Umbilical cord (tissue), 2 donors: ENCODE measurements around the gene MYORG. TPM values are rescaled to one million over a fixed set of nuclear protein-coding genes. Genes with fewer than 3 reads are reported as not detected.

Experiments used
- DNase-seq: peaks from one replicate; pipeline ENCODE4 v3.0.0-alpha.2; 2015; ENCODE audit warnings: low spot score
- total RNA-seq: library from RNA; depleted of rRNA; stranded (reverse); fragments of >200 nt; gene quantifications from one replicate; pipeline ENCODE4 v1.2.3, GENCODE V29; 2014; ENCODE audit warnings: low replicate concordance; ENCODE audit not compliant: insufficient read depth

Gene MYORG
- total RNA-seq, 1 donor from 2014 or later: 4.6 TPM

DNA sequence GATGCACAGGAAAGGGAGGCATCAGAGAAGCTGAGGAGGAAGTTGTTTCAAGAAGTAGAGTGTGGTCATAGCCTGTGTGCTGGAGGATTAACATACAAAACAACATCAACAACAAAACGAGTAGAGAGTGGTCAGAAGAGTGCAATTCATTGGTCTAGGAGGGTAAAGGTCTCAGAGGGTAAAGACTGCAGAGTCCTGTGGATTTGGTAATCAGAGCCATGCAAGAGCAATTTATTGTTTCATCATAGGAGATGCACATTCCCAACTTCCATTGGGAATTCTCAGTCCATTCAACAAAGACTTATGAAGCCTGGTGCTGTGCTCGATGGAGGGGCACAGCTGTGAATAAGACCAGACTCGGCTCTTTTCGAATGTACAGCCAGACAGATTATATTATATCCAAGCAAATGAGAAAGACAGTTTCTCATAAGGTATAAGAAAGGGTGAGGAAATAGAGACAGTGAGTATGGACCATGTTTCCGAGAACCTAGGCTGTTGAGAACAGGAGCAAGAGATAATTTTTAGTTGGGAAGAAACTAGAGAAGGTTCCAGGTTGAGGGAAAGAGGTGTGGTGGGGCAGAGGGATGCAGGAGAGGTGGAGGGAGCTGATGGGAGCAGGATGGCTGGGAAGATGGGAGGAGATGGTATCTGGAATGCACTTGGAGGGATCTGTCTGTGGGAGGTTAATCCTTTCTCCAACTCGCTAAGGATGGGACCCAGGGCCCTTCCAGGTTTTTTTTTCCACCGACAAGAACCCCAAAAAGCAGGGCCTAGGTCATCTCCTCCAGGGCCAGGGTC is 7.9 kb upstream of the MYORG start:
- no peak for DNase-seq

- DNase-seq: no peak
These were observed 7.2 kb upstream of the MYORG start for GRCh38 chr9:34383904-34384303.

- no peak for DNase-seq
These were observed 6.2 kb upstream of the MYORG start for GRCh38 chr9:34382879-34383278.

- DNase-seq: no peak
These were observed 5.4 kb upstream of the MYORG start for GRCh38 chr9:34382054-34382453.

DNA sequence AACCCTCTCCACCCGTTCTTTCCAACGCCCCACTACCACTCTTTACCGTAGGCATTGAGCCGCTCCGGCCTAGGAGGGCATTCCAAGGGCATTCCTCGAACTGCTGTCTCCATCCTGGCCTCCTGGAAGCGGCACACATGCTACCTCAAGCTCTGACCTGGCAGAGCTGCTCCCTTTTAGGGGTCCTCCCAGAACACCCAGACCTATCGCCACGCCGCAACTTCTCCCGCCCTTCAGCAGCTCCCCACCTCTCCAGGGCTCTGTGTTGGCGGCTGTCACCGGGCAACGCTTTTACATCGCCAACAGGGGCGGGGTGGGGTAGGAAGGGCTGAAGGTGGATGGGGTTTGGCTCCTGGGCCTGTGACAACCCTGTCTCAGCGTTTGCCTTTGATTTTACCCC is 4.6 kb upstream of the MYORG start:
- no peak for DNase-seq

DNA sequence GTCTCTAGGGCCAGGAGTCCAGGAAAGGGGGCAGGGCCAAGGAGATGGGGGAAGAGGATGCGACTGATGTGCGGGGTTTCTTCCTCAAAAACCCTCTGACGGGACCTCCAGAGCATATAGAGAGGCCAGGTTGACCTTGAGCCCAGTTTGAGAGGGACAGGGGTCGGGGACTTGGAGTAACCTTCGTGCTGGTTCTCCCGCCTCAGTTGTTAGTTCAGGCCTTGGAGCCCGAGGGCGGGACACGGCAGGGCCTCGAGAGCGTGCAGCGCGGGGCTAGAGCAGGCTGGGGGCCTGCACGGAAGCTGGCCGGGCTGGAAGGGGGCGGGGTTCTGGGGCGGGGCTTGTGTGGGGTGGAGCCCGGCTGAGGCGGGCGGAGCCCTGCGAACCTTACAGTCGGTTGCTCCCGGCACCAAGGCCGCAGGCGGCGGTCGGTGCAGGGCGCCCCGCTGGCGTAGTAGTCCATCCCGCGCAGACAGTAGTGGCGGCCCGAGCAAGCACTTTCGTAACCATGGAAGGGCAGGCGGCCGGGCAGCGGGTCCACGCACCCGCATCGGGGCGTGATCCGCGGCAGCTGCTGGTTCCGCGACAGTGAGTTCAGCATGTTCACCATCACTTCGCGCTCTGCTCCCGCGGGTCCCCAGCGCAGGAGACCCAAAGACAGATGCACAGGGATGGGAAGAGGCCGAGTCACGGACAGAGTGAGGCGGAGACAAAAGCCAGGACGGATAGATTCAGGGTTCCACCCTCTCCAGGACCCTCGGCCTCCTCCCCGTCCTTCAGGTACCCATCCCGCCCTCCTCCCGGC is 4.0 kb upstream of the MYORG start:
- peak; percentile 77 for DNase-seq

GRCh38 chr9:34380034-34380510 is 3.4 kb upstream of the MYORG start:
- no peak for DNase-seq

GRCh38 chr9:34379334-34380033 is 2.8 kb upstream of the MYORG start:
- peak; percentile 87 for DNase-seq

DNA sequence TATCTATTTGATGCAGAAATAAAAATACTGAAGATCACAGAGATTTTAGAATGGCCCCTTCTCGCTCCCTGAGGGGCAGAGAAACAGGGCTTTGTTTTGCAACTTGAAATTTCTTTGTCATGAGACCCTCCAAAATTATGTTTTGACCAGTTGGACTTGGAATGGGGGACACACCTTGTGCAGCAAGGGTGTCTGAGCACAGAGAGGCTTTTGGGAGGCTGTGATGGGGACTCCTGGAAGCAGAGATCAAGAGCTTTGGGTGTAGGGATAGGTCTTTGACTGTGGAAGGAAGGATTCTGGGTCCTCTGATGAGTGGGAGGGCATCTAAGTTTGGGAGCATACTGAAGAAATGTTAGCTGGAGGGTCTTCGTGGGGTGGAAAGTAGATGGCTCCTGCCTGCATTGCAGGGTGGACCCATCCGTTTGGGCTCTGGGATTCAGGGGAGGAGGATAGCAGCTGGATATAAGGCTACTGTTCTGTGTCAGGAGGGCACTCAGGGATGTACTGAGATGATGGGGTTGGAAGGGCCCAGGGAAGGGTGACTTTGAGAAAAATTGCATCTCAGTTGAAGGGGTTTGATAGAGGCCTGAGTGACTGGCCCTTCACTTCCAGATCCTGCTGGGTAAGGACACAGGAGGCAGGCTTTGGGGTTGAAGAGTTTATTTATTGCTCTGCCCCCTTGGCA is 1.8 kb upstream of the MYORG start:
- DNase-seq: no peak

GRCh38 chr9:34377404-34377746 is 677 bp upstream of the MYORG start:
- no peak for DNase-seq

DNA sequence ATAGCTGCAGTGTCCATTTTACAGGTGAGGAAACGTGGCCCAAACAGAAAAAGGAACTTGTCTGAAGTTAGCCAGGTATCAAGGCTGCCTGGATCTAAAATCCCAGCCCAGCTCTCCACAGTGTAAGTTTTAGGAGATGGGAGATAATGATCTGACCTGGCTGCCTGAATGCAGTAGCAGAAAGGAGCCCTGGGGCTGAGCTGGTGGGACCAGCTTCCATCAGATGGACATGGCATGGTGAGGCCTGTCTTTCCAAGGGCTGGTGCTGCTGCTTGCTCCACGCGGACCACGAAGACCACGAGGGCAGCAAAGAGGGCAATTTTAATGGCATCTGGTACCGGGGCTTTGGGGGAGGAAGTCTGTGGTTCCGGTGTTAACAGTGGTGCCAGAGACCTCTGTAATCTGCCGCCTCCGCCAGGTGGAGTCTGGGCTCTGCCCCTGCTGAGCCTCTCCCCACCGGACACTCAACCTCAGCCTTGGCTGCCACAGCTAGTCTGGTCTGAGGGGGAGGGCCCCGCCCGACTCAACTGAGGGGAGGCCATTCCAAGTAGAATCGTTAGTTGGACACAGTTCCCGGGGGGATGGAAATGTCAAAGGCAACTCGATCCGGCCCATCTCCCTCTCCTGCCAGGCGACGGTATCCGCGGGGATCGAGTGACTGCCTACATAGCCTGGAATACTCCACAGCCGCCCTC is 650 bp downstream of the MYORG start:
- DNase-seq: peak; percentile 40

DNA sequence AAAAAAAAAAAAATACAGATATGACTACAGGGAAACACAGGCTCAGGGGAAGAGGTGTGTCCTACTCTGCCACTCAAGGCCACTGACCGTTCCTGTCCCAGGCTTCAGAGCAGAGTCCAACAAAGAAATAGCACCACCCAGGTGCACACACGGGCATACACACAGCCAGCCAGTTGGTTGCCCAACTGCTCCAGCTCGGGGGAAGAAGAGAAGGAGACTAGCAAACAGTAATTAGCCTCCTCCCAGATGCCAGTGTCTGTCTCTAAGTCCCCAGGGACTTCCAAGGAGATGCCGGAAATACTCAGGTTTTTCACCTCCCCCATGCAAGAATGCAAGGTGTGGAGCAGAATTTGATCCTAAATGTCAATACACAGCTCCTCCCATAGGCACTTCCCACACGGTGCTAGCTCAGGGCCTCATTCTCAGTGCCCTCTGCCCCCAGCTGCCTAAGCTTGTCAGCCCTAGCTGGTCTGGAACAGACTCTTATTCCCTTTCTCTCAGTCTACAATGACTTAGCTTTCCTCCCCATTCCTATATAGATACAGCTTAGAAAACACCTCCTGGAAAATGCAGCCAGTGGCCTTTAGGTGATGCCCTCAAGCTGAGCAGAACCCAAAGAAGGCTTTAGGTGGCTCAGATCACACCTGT is 1.7 kb downstream of the MYORG start:
- DNase-seq: no peak

DNA sequence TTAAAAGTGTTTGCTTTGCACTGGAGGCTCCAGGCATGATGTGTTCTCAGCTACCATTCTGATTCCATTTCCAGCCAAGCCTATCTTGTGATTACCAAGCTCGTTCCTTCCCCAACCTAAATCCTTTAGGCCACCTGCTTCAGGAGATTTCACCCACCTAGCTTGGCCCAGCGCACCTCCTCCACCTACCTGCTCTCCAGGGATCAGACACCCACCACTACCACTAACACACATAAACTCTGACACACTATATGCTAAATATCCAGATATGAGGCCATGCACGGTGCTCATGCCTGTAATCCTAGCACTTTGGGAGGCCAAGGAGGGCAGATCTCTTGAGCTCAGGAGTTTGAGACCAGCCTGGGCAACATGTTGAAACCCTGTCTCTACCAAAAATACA is 2.4 kb downstream of the MYORG start:
- DNase-seq: no peak

DNA sequence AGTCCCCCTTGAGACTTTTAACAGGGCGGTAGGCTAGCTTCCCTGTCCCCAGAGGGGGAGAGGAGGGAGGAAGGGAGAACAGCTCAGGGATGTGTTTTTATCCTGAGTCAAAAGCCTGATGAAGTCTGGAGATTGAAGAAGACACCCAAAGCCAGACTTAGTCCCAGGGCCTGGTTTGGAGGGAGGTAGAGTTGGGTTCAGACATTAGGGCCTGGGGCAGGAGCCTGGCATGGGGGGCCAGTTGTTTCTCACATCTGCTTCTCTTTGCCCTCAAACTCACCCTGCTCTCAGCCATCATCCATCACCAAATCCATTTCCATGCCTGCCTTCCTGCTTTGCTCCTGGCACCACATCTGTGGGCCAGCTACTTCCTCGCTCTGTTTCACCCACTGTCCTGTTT is 2.9 kb downstream of the MYORG start:
- DNase-seq: no peak

- peak; percentile 44 for DNase-seq
These were observed 4.2 kb downstream of the MYORG start for GRCh38 chr9:34372467-34373011.

GRCh38 chr9:34371886-34372466 is 4.7 kb downstream of the MYORG start:
- no peak for DNase-seq

GRCh38 chr9:34370970-34371880 is 5.5 kb downstream of the MYORG start:
- DNase-seq: no peak

GRCh38 chr9:34370335-34370969 is 6.2 kb downstream of the MYORG start:
- no peak for DNase-seq
